Measurements from ENCODE around the gene BCL11A. TPM values are rescaled to one million over a fixed set of nuclear protein-coding genes. Genes with fewer than 3 reads are reported as not detected.
"Not testable (repeated sequence)": the region's sequence is repeated elsewhere in the genome, so short reads cannot be mapped to it uniquely, and the experiment has no call there.

The BCL11A gene
- total RNA-seq, 1 experiment from 2014 or later, result not detected

- in situ Hi-C loops (cut with HindIII; ENCODE audit: low pct_unique_long_range_greater_than_20kb, low sequenced_read_pairs), result no loop called here
- no peak for DNase-seq (ENCODE audit: low read depth)
Observed at GRCh38 chr2:60438131-60438530, 115.3 kb downstream of the BCL11A start.

- in situ Hi-C loops (cut with HindIII; ENCODE audit: low pct_unique_long_range_greater_than_20kb, low sequenced_read_pairs), result no loop called here
- DNase-seq (ENCODE audit: low read depth), result no peak
Observed at GRCh38 chr2:60437080-60437696, 116.3 kb downstream of the BCL11A start.

DNA sequence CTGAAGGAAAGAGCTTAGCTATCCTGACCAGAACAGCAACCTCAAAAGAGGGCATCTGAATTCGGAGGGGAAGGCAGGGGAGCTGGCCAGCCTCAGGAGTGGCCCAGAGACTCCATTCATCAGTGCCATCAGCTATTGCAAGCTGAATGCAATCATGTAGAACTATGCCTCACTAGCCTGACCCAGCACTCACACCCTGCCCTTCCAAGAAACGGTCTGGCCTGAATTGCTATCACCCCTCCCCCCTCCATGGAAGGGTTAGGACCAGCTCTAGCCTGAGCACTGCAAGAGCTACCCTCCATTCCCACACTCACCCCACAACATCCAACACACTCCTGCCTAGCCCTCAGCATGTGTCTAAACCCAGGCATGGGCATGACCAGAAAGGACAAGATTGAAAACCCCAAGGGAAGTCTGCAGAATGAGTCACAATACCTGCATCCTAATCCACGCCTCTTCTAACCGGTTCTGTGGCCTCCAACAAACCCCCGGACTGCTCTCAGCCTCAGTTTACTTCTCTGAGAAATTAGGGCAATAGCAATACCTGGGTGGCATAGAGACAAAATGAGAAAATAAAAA is 120.3 kb downstream of the BCL11A start:
- DNase-seq (ENCODE audit: low read depth), result no peak
- in situ Hi-C loops (cut with HindIII; ENCODE audit: low pct_unique_long_range_greater_than_20kb, low sequenced_read_pairs), result no loop called here

- no peak for DNase-seq (ENCODE audit: low read depth)
- in situ Hi-C loops (cut with HindIII; ENCODE audit: low pct_unique_long_range_greater_than_20kb, low sequenced_read_pairs), result no loop called here
Observed at GRCh38 chr2:60432035-60432601, 121.3 kb downstream of the BCL11A start.

GRCh38 chr2:60429681-60430080 is 123.8 kb downstream of the BCL11A start:
- in situ Hi-C loops (cut with HindIII; ENCODE audit: low pct_unique_long_range_greater_than_20kb, low sequenced_read_pairs), result no loop called here

GRCh38 chr2:60426880-60427279 is 126.6 kb downstream of the BCL11A start:
- no peak for DNase-seq (ENCODE audit: low read depth)
- in situ Hi-C loops (cut with HindIII; ENCODE audit: low pct_unique_long_range_greater_than_20kb, low sequenced_read_pairs), result no loop called here

More at GRCh38 chr2:60429681-60430080, 123.8 kb downstream of the BCL11A start:
- DNase-seq (ENCODE audit: low read depth), result no peak

- in situ Hi-C loops (cut with HindIII; ENCODE audit: low pct_unique_long_range_greater_than_20kb, low sequenced_read_pairs), result no loop called here
- no peak for DNase-seq (ENCODE audit: low read depth)
Observed at GRCh38 chr2:60426341-60426740, 127.1 kb downstream of the BCL11A start.

- no peak for DNase-seq (ENCODE audit: low read depth)
- in situ Hi-C loops (cut with HindIII; ENCODE audit: low pct_unique_long_range_greater_than_20kb, low sequenced_read_pairs), result no loop called here
Observed at GRCh38 chr2:60424233-60424632, 129.2 kb downstream of the BCL11A start.

GRCh38 chr2:60423505-60423904 is 129.9 kb downstream of the BCL11A start:
- DNase-seq (ENCODE audit: low read depth), result no peak
- in situ Hi-C loops (cut with HindIII; ENCODE audit: low pct_unique_long_range_greater_than_20kb, low sequenced_read_pairs), result no loop called here

DNA sequence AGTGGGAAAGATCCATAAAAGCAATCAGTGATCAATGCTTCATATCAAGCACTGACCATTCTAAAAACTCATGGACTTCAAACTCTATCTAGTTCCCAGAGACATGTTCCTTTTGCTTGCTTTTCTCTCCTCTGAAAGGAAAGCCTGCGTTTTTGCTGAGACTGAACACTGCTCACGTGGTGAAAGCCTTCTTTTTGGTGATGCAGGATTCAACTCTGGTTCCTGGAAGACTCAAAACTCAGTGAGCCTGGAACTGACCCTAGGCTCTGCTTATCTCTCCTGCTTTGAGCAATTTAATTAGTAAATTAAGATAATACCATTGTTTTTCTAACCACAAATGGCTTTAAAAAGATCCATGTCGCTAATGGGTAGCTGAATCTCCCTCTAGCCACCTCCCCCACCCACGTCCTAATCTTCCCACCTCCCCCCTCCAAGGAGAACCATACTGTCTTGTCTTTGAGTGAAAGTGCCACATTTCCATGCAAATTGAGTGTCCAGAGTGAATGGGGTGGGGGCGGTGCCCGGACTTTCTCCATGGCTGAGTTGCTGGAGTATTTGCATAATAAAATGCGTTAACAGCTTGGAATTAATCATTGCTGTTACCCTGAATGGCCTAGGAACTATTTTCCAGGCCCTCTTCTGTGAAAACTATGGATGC is 130.5 kb downstream of the BCL11A start:
- no peak for DNase-seq (ENCODE audit: low read depth)
- in situ Hi-C loops (cut with HindIII; ENCODE audit: low pct_unique_long_range_greater_than_20kb, low sequenced_read_pairs), result no loop called here

- DNase-seq (ENCODE audit: low read depth); in situ Hi-C loops (cut with HindIII; ENCODE audit: low pct_unique_long_range_greater_than_20kb, low sequenced_read_pairs): not testable (repeated sequence)
Observed at GRCh38 chr2:60417210-60417609, 136.2 kb downstream of the BCL11A start.

DNA sequence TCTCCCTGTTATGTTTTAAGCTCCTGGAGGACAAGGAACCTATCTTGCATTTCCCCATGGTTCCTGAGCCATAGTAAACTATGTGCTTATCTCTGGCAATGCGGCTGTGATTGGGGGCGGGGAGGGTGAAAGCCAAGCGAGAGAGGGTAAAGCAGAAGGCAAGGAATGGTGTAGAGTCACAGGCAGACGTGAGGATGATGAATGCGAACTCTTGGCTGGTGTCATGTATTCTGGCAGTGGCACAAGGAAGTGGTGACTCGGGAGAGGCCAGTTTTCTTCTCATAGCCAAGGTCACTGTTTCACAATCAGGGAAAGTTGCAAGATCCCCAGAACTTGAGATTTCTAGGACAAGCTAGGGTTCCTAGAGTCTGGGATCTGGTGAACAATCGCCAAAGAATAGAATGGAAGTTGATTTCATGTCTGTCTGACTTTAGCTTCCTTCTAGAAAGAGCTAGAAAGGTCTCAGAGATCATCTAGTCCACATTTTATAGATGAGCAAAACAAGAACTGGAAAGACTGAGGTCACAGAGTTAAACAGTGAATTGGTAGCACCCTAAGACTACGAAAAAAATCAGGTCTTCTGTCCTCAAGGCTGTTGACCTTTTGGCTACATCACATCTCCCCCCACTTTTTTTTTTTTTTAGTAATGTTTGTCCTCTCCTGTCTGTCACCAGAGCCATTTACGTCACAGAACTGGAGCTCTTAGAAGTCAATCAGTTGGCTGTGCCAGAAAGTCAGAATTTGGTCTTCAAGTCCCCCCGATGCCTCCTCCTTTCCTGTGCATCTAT is 137.0 kb downstream of the BCL11A start:
- DNase-seq (ENCODE audit: low read depth), result no peak
- in situ Hi-C loops (cut with HindIII; ENCODE audit: low pct_unique_long_range_greater_than_20kb, low sequenced_read_pairs), result no loop called here

GRCh38 chr2:60415814-60416213 is 137.6 kb downstream of the BCL11A start:
- in situ Hi-C loops (cut with HindIII; ENCODE audit: low pct_unique_long_range_greater_than_20kb, low sequenced_read_pairs), result no loop called here

GRCh38 chr2:60414495-60415138 is 138.8 kb downstream of the BCL11A start:
- DNase-seq (ENCODE audit: low read depth), result peak; percentile 9
- in situ Hi-C loops (cut with HindIII; ENCODE audit: low pct_unique_long_range_greater_than_20kb, low sequenced_read_pairs), result no loop called here

More at GRCh38 chr2:60415814-60416213, 137.6 kb downstream of the BCL11A start:
- DNase-seq (ENCODE audit: low read depth), result no peak

- DNase-seq (ENCODE audit: low read depth), result no peak
- in situ Hi-C loops (cut with HindIII; ENCODE audit: low pct_unique_long_range_greater_than_20kb, low sequenced_read_pairs), result no loop called here
Observed at GRCh38 chr2:60413814-60414168, 139.7 kb downstream of the BCL11A start.

- in situ Hi-C loops (cut with HindIII; ENCODE audit: low pct_unique_long_range_greater_than_20kb, low sequenced_read_pairs), result no loop called here
Observed at GRCh38 chr2:60413069-60413813, 140.2 kb downstream of the BCL11A start.

GRCh38 chr2:60412620-60413019 is 140.8 kb downstream of the BCL11A start:
- in situ Hi-C loops (cut with HindIII; ENCODE audit: low pct_unique_long_range_greater_than_20kb, low sequenced_read_pairs), result no loop called here
- no peak for DNase-seq (ENCODE audit: low read depth)

More at GRCh38 chr2:60413069-60413813, 140.2 kb downstream of the BCL11A start:
- no peak for DNase-seq (ENCODE audit: low read depth)

DNA sequence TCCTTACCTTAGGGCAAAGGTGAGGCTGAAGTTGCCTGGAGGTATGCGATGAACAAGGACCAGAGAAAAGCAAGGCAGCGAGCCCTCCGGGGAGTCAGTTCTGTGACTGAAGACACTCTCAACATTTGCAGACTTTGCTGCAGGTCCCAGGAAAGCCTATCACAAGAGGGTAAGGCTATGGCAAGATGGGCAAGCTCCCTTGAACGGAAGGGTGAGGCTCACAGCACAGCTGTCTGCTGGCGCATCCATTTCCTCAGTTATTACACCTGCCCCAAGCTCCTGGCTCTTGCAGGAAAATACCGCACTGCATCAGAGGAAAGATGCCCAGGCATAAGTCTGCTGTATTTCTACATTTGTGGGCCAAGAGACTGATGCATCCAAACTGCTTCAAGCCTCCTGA is 141.4 kb downstream of the BCL11A start:
- in situ Hi-C loops (cut with HindIII; ENCODE audit: low pct_unique_long_range_greater_than_20kb, low sequenced_read_pairs), result no loop called here
- DNase-seq (ENCODE audit: low read depth), result no peak

All from Caki2 (cell line).